ENCODE data around the gene EIF2B4. TPM values are rescaled to one million over a fixed set of nuclear protein-coding genes. Genes with fewer than 3 reads are reported as not detected.

Gene EIF2B4
- total RNA-seq, result 49.6 and 56.7 TPM in 2 replicates
- long read RNA-seq, transcript EIF2B4-201 (13 exons, 1,792 nt), result major isoform, 58 of 160 reads
- long read RNA-seq, transcript EIF2B4-205 (13 exons, 1,608 nt), result minor isoform, 52 of 160 reads
- long read RNA-seq, partial matches to known transcripts, result 7 of 160 reads
- long read RNA-seq, other reads (novel, unspliced or antisense), result 36 of 160 reads

DNA sequence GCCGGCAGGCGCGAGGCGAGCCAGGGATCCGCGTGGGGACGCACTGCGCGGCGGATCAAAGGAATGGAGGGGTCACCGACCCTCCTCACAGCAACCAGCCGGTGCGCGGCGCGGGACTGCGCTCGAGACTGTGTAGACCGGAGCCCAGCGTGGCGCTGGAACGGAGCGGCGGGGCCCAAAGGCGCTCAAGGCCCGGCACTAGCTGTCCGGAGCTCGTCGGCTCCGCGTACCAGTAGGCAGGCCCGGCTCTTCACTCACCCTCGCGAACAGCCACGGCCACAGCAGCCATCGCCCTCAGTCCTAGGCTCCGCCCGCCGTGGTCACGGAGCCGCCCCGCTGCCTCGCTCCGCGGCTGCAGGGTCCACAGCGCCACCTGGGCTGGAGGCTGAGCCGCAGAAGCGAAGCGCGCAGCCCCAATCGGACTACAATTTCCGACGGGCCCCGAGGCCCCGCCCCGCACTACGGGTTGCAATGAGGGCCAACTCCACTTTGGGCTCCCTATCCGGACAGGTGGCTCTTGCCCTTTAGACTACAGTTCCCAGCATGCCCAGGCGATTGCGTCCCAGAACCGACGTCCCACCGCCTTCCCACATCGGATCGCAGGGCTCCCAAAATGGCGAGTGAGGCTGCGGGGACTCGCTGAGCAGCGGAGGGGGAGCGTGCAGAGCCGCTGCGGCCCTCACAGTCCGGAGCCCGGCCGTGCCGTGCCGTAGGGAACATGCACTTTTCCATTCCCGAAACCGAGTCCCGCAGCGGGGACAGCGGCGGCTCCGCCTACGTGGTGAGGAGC lies at the start of gene EIF2B4, which contains the start of gene SNX17:
TSS of gene EIF2B4 (minus strand) at position 313 of the 790 bp plus-strand sequence. CDS start at position 289, 24 bp downstream.
TSS of gene SNX17 (plus strand) at position 591 of the 790 bp plus-strand sequence. CDS start at position 719, 128 bp downstream.
- Mint-ChIP-seq H3K9me3 (ENCODE audit: low read depth) (no peaks in the 10 kb centered on the region), H3K27ac (peak within 1 kb of the TSS; percentile 98), H3K36me3 (ENCODE audit: insufficient read depth) (peaks cover 25% of the 10 kb centered on the region), H3K27me3 (no peaks in the 10 kb centered on the region), H3K4me3 (ENCODE audit: low read depth) (peak within 1 kb of the TSS; percentile 87), H3K4me1 (ENCODE audit: low read depth) (peaks cover 23% of the 10 kb centered on the region)
- peak; percentile 98 for DNase-seq (ENCODE audit: low spot score, unreplicated experiment)
- TF ChIP-seq, protein P1, sequence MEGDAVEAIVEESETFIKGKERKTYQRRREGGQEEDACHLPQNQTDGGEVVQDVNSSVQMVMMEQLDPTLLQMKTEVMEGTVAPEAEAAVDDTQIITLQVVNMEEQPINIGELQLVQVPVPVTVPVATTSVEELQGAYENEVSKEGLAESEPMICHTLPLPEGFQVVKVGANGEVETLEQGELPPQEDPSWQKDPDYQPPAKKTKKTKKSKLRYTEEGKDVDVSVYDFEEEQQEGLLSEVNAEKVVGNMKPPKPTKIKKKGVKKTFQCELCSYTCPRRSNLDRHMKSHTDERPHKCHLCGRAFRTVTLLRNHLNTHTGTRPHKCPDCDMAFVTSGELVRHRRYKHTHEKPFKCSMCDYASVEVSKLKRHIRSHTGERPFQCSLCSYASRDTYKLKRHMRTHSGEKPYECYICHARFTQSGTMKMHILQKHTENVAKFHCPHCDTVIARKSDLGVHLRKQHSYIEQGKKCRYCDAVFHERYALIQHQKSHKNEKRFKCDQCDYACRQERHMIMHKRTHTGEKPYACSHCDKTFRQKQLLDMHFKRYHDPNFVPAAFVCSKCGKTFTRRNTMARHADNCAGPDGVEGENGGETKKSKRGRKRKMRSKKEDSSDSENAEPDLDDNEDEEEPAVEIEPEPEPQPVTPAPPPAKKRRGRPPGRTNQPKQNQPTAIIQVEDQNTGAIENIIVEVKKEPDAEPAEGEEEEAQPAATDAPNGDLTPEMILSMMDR (IDR thresholded peaks at IDR 0.05; ENCODE audit: unreplicated experiment), result peak; percentile 80

DNA sequence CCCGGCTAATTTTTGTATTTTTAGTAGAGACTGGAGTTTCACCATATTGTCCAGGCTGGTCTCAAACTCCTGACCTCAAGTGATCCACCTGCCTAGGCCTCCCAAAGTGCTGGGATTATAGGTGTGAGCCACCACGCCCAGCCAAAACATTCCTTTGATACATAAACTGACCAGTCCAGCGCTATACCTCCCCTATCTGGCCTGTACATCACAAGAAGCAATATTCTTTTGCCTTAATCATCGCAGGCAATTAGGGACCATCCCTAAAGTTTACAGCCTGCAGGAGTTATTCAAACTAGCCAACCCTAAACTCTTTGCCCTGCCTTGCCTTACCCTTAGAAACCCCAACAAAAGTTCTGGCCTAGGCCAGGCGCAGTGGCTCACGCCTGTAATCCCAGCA lies 46.0 kb upstream of the EIF2B4 start:
- no peaks in the 10 kb centered on the region for H3K9me3 Mint-ChIP-seq (ENCODE audit: low read depth)
- TF ChIP-seq, protein P1 (IDR thresholded peaks at IDR 0.05; ENCODE audit: unreplicated experiment), result no peak
- no peaks in the 10 kb centered on the region for H3K36me3 Mint-ChIP-seq (ENCODE audit: insufficient read depth)
- no peak for DNase-seq (ENCODE audit: low spot score, unreplicated experiment)
- no peak overlapping the region for H3K27ac Mint-ChIP-seq
- no peaks in the 10 kb centered on the region for H3K4me1 Mint-ChIP-seq (ENCODE audit: low read depth)
- no peak overlapping the region for H3K4me3 Mint-ChIP-seq (ENCODE audit: low read depth)
- H3K27me3 Mint-ChIP-seq, result peaks cover 7% of the 10 kb centered on the region

DNA sequence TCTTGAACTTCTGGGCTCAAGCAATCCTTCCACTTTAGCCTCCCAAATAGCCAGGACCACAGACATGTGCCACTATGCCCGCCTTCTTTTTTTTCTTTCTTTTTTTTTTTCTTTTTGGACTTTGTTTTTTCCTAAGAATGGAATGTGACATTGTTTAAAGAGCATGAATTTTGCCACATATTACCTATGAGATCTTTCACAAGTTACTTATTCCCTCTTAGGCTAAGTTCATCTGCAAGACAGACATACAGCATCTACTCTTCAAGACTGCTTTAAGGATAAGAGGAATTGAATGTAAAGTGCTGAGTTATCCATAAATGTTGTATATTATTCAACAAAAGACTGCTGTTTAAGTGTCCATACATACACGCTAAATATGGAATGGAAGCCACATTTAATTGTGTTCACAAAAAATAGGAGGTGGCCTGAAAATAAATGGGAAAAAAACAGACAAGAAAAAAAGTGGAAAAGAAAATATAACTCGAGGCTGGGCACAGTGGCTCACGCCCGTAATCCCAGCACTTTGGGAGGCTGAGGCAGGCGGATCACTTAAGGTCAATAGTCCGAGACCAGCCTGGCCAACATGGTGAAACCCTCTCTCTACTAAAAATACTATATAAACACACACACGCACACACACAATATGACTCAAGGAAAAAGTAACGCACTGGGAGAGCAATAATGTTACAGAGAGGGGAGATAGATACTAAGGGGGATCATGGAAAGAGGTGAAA lies 42.4 kb upstream of the EIF2B4 start:
- TF ChIP-seq, protein P1 (IDR thresholded peaks at IDR 0.05; ENCODE audit: unreplicated experiment), result no peak
- H3K27me3 Mint-ChIP-seq, result peaks cover 7% of the 10 kb centered on the region
- no peak for DNase-seq (ENCODE audit: low spot score, unreplicated experiment)
- H3K27ac Mint-ChIP-seq, result no peak overlapping the region
- peaks cover 12% of the 10 kb centered on the region for H3K4me1 Mint-ChIP-seq (ENCODE audit: low read depth)
- H3K36me3 Mint-ChIP-seq (ENCODE audit: insufficient read depth), result peaks cover 4% of the 10 kb centered on the region
- H3K4me3 Mint-ChIP-seq (ENCODE audit: low read depth), result no peak overlapping the region
- H3K9me3 Mint-ChIP-seq (ENCODE audit: low read depth), result peaks cover 4% of the 10 kb centered on the region

DNA sequence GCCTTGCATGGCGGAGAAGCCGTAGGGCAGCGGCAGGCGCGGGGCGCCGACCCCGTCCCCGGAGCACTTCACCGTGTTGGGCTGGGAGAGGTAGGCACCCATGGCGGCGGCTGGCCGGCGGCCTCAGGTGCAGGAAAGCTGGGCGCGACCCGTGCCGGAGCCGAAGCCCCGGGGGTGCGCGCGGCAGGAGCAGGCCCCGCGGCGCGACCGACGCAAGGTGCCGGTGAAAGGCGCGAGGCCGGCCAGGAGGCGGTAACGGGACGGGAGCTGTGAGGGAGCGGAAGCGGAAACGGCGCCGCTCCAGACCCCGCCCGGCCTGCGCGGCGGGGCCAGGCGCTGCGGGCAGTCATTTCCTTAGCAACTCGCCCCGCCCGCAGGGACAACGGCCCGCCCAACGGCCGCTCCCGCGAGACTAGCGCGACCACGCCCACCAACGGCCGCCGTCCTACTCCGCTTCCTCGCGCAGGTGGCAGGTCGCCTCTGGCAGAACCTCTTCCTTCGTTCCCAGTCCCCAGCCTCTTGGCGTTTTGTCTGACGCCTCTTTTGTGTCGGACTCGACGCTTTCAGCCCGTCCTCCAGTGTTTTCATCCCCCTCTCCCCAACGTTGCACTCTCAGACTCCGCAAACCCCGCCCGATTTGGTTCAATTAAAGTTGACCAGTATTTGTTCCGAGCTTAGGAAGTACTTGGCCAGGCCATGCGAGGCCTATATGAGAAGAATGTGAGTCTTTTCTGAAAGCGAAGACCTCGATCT lies 39.4 kb upstream of the EIF2B4 start, which contains the start of gene PPM1G:
TSS of gene PPM1G (minus strand) at position 271 of the 753 bp plus-strand sequence. CDS start at position 102, 169 bp downstream.
- peaks cover 18% of the 10 kb centered on the region for H3K4me1 Mint-ChIP-seq (ENCODE audit: low read depth)
- H3K4me3 Mint-ChIP-seq (ENCODE audit: low read depth), result peak within 1 kb of the TSS; percentile 88
- peaks cover 8% of the 10 kb centered on the region for H3K36me3 Mint-ChIP-seq (ENCODE audit: insufficient read depth)
- H3K27ac Mint-ChIP-seq, result peak within 1 kb of the TSS; percentile 99
- TF ChIP-seq, protein P1 (IDR thresholded peaks at IDR 0.05; ENCODE audit: unreplicated experiment), result no peak
- H3K9me3 Mint-ChIP-seq (ENCODE audit: low read depth), result peaks cover 4% of the 10 kb centered on the region
- peaks cover 7% of the 10 kb centered on the region for H3K27me3 Mint-ChIP-seq
- peak; percentile 95 for DNase-seq (ENCODE audit: low spot score, unreplicated experiment)
